WTC11 (cell line): ENCODE results near the gene IL1RAPL1. TPM values are rescaled to one million over a fixed set of nuclear protein-coding genes. Genes with fewer than 3 reads are reported as not detected.

ENCODE experiments used
- ATAC-seq: fragments of 200-7000 bp; cut with Tn5 transposase; 2 replicates; pipeline ENCODE4 v1.10.0; 2021; ENCODE audit warnings: mild to moderate bottlenecking, moderate library complexity
- CTCF ChIA-PET: fragments of 300-600 bp; sonication (Branson Sonifier 250); formaldehyde crosslinking; loops from one replicate; lab custom pipeline; 2021; ENCODE audit warnings: antibody characterized with exemption; lab: Charles Lee
- POLR2A ChIA-PET: fragments of 350-600 bp; sonication (Branson Sonifier 250); formaldehyde crosslinking; loops from one replicate; lab custom pipeline; 2021; ENCODE audit warnings: antibody characterized with exemption; lab: Charles Lee
- DNase-seq: peaks from one replicate; pipeline ENCODE4 v3.0.0; 2021; ENCODE audit warnings: low spot score
- H3K27ac Mint-ChIP-seq: 2 replicates; pipeline ENCODE4 v1.8.0; 2021; ENCODE audit warnings: mixed read lengths
- H3K27me3 Mint-ChIP-seq: 2 replicates; pipeline ENCODE4 v1.8.0; 2021; ENCODE audit warnings: low read depth, mild to moderate bottlenecking, moderate library complexity, mixed read lengths
- H3K36me3 Mint-ChIP-seq: 2 replicates; pipeline ENCODE4 v1.8.0; 2021; ENCODE audit warnings: mixed read lengths
- H3K4me1 Mint-ChIP-seq: 2 replicates; pipeline ENCODE4 v1.8.0; 2022; ENCODE audit warnings: mixed read lengths
- H3K4me3 Mint-ChIP-seq: 2 replicates; pipeline ENCODE4 v1.8.0; 2021; ENCODE audit warnings: mild to moderate bottlenecking, moderate library complexity, mixed read lengths
- H3K9me3 Mint-ChIP-seq: 2 replicates; pipeline ENCODE4 v1.8.0; 2021; ENCODE audit warnings: mixed read lengths
- CREM ChIP-seq: sonication (generic); formaldehyde crosslinking; IDR thresholded peaks from 2 replicates; pipeline ENCODE4 v1.8.1; 2022; ENCODE audit warnings: mild to moderate bottlenecking, missing genetic modification reagents, moderate library complexity
- CTCF ChIP-seq: fragments of 200-600 bp; IDR thresholded peaks from 2 replicates; pipeline ENCODE4 v1.8.0; 2022; ENCODE audit warnings: antibody characterized with exemption
- ETV6 ChIP-seq: sonication (generic); formaldehyde crosslinking; IDR thresholded peaks from 2 replicates; pipeline ENCODE4 v1.8.1; 2022; ENCODE audit warnings: mild to moderate bottlenecking, missing genetic modification reagents
- FOXP1 ChIP-seq: sonication (generic); formaldehyde crosslinking; IDR thresholded peaks from 2 replicates; pipeline ENCODE4 v1.8.0; 2022; ENCODE audit warnings: missing genetic modification reagents, mild to moderate bottlenecking, moderate library complexity, borderline replicate concordance
- KAT7 ChIP-seq: sonication (generic); formaldehyde crosslinking; IDR thresholded peaks from 2 replicates; pipeline ENCODE4 v1.8.1; 2023; ENCODE audit warnings: missing genetic modification reagents, mild to moderate bottlenecking, borderline replicate concordance
- MYBL2 ChIP-seq: sonication (generic); formaldehyde crosslinking; IDR thresholded peaks from 2 replicates; pipeline ENCODE4 v1.8.1; 2023; ENCODE audit warnings: mild to moderate bottlenecking, moderate library complexity, missing genetic modification reagents
- NFE2L1 ChIP-seq: sonication (generic); formaldehyde crosslinking; IDR thresholded peaks from 2 replicates; pipeline ENCODE4 v1.8.1; 2023; ENCODE audit warnings: missing genetic modification reagents
- NR1H2 ChIP-seq: sonication (generic); formaldehyde crosslinking; IDR thresholded peaks from 2 replicates; pipeline ENCODE4 v1.9.0; 2021; ENCODE audit warnings: mild to moderate bottlenecking, moderate library complexity, missing genetic modification reagents
- NR2C2 ChIP-seq: sonication (generic); formaldehyde crosslinking; IDR thresholded peaks from 2 replicates; pipeline ENCODE4 v1.8.0; 2022; ENCODE audit warnings: mild to moderate bottlenecking, missing genetic modification reagents
- RORB ChIP-seq: fragments of 250-450 bp; sonication (Bioruptor Pico); IDR thresholded peaks from 2 replicates; pipeline ENCODE4 v1.9.0; 2021; ENCODE audit warnings: mild to moderate bottlenecking
- TCF7 ChIP-seq: sonication (generic); formaldehyde crosslinking; IDR thresholded peaks from 2 replicates; pipeline ENCODE4 v1.8.0; 2022; ENCODE audit warnings: mild to moderate bottlenecking, low read depth, missing genetic modification reagents, moderate library complexity
- ZBTB21 ChIP-seq: sonication (generic); formaldehyde crosslinking; IDR thresholded peaks from 2 replicates; pipeline ENCODE4 v1.8.1; 2023; ENCODE audit warnings: mild to moderate bottlenecking, missing genetic modification reagents, borderline replicate concordance
- ZBTB43 ChIP-seq: sonication (generic); formaldehyde crosslinking; IDR thresholded peaks from 2 replicates; pipeline ENCODE4 v1.8.1; 2023; ENCODE audit warnings: mild to moderate bottlenecking, missing genetic modification reagents
- ZNF263 ChIP-seq: sonication (generic); formaldehyde crosslinking; IDR thresholded peaks from 2 replicates; pipeline ENCODE4 v1.8.1; 2022; ENCODE audit warnings: low read depth, mild to moderate bottlenecking, moderate library complexity, missing genetic modification reagents
- ZNF423 ChIP-seq: fragments of 250-450 bp; sonication (Bioruptor Pico); IDR thresholded peaks from 2 replicates; pipeline ENCODE4 v2.1.2; 2022; ENCODE audit warnings: mild to moderate bottlenecking, moderate library complexity
- ZNF671 ChIP-seq: fragments of 250-450 bp; sonication (Bioruptor Pico); IDR thresholded peaks from 2 replicates; pipeline ENCODE4 v1.8.0; 2021; ENCODE audit warnings: mild to moderate bottlenecking
- total RNA-seq: library from RNA; stranded (reverse); gene quantifications from 3 replicates; pipeline ENCODE4 v1.2.3, GENCODE V29; 2021
- TF ChIP-seq, protein P1 (sequence below): sonication (generic); formaldehyde crosslinking; IDR thresholded peaks from 2 replicates; pipeline ENCODE4 v1.8.1; 2023; ENCODE audit warnings: mild to moderate bottlenecking, missing genetic modification reagents, moderate library complexity
- TF ChIP-seq, protein P2 (sequence below): fragments of 250-450 bp; sonication (Bioruptor Pico); IDR thresholded peaks from 2 replicates; pipeline ENCODE4 v1.9.0; 2021; ENCODE audit warnings: mild to moderate bottlenecking
- TF ChIP-seq, protein P3 (sequence below): sonication (generic); formaldehyde crosslinking; IDR thresholded peaks from 2 replicates; pipeline ENCODE4 v1.8.0; 2022; ENCODE audit warnings: mild to moderate bottlenecking, missing genetic modification reagents

The IL1RAPL1 gene
- total RNA-seq, 1 experiment from 2014 or later: 0.13 TPM

GRCh38 chrX:28609917-28610613, 22.8 kb downstream of the IL1RAPL1 start:
- no peak for DNase-seq
- POLR2A ChIA-PET: no interaction called here

GRCh38 chrX:28610746-28611145, 23.5 kb downstream of the IL1RAPL1 start:
- no peaks in the 10 kb centered on the region for H3K27me3 Mint-ChIP-seq
- DNase-seq (no peak), ATAC-seq (no peak)
- no peaks in the 10 kb centered on the region for H3K4me1 Mint-ChIP-seq
- H3K9me3 Mint-ChIP-seq: no peaks in the 10 kb centered on the region
- POLR2A ChIA-PET: no interaction called here
- CTCF ChIA-PET: no interaction called here
- H3K4me3 Mint-ChIP-seq: no peak overlapping the region
- no peak for TF ChIP-seq FOXP1 (CRISPR knock-in tag)
- TF ChIP-seq CTCF: no peak
- TF ChIP-seq, all 79 proteins: peak for 0
- no peaks in the 10 kb centered on the region for H3K36me3 Mint-ChIP-seq
- H3K27ac Mint-ChIP-seq: no peak overlapping the region

More at GRCh38 chrX:28609917-28610613, 22.8 kb downstream of the IL1RAPL1 start:
- H3K4me1 Mint-ChIP-seq: no peaks in the 10 kb centered on the region
- no peak for ATAC-seq
- no peaks in the 10 kb centered on the region; the same call in 1 of the 2 replicates for H3K27me3 Mint-ChIP-seq
- no peaks in the 10 kb centered on the region for H3K9me3 Mint-ChIP-seq
- CTCF ChIA-PET: no interaction called here
- H3K36me3 Mint-ChIP-seq: no peaks in the 10 kb centered on the region
- no peak overlapping the region for H3K27ac Mint-ChIP-seq
- H3K4me3 Mint-ChIP-seq: no peak overlapping the region
- no peak for TF ChIP-seq ZBTB43 (CRISPR knock-in tag)
- TF ChIP-seq TCF7: no peak
- TF ChIP-seq, protein P1, sequence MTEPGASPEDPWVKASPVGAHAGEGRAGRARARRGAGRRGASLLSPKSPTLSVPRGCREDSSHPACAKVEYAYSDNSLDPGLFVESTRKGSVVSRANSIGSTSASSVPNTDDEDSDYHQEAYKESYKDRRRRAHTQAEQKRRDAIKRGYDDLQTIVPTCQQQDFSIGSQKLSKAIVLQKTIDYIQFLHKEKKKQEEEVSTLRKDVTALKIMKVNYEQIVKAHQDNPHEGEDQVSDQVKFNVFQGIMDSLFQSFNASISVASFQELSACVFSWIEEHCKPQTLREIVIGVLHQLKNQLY (CRISPR knock-in tag): no peak
- TF ChIP-seq NR1H2 (CRISPR knock-in tag): no peak
- TF ChIP-seq KAT7 (CRISPR knock-in tag): no peak

DNA sequence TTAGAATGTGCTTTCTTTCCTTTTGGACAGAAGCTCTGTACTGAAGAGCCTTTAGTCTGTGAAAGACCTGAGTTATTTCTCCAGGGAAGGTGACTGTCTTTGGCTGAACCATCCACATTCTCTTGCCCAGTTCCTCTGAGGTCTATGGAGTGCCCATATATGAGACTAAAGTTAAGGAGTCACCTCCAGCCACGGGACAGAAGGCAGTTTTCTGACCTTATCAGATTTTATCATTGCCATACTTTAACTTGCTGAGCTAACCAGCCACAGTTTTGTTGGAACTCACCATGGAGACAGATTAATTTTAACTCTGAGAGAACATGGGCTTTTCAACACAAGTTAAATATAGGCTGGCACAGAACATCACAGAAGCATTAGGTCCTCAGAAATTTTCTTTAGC, 26.3 kb downstream of the IL1RAPL1 start:
- Mint-ChIP-seq H3K9me3 (no peaks in the 10 kb centered on the region), H3K27me3 (no peaks in the 10 kb centered on the region; the same call in none of the 2 replicates), H3K27ac (no peak overlapping the region), H3K4me3 (no peak overlapping the region), H3K36me3 (no peaks in the 10 kb centered on the region), H3K4me1 (no peaks in the 10 kb centered on the region)
- ChIA-PET CTCF (no interaction called here), POLR2A (no interaction called here)
- TF ChIP-seq ZNF263 (no peak), ZBTB21 (CRISPR knock-in tag) (no peak), RORB (CRISPR knock-in tag) (no peak), ZNF423 (CRISPR knock-in tag) (no peak), NR2C2 (CRISPR knock-in tag) (no peak), CREM (CRISPR knock-in tag) (no peak), NFE2L1 (CRISPR knock-in tag) (no peak), MYBL2 (CRISPR knock-in tag) (no peak), FOXP1 (CRISPR knock-in tag) (no peak), ZNF671 (CRISPR knock-in tag) (no peak), ETV6 (CRISPR knock-in tag) (no peak)
- TF ChIP-seq, protein P2, sequence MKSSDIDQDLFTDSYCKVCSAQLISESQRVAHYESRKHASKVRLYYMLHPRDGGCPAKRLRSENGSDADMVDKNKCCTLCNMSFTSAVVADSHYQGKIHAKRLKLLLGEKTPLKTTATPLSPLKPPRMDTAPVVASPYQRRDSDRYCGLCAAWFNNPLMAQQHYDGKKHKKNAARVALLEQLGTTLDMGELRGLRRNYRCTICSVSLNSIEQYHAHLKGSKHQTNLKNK (CRISPR knock-in tag): no peak
- TF ChIP-seq, protein P3, sequence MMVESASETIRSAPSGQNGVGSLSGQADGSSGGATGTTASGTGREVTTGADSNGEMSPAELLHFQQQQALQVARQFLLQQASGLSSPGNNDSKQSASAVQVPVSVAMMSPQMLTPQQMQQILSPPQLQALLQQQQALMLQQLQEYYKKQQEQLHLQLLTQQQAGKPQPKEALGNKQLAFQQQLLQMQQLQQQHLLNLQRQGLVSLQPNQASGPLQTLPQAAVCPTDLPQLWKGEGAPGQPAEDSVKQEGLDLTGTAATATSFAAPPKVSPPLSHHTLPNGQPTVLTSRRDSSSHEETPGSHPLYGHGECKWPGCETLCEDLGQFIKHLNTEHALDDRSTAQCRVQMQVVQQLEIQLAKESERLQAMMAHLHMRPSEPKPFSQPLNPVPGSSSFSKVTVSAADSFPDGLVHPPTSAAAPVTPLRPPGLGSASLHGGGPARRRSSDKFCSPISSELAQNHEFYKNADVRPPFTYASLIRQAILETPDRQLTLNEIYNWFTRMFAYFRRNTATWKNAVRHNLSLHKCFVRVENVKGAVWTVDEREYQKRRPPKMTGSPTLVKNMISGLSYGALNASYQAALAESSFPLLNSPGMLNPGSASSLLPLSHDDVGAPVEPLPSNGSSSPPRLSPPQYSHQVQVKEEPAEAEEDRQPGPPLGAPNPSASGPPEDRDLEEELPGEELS (CRISPR knock-in tag): no peak
- ATAC-seq (no peak), DNase-seq (no peak)
